Right lobe of liver (tissue), 4 donors: ENCODE measurements around the gene MAD2L1BP.

Experiments used
- CTCF ChIP-seq, 4 donors: fragments of 200-600 bp in 3 of 4; fragments of 450-650 bp in 1 of 4; IDR thresholded peaks; one replicate each; pipeline versions ENCODE4 v1.5.1 to v1.8.0; 2016 to 2022; ENCODE audit warnings: antibody characterized with exemption in 4 of 4, mild to moderate bottlenecking in 2 of 4
- POLR2A ChIP-seq: fragments of 450-650 bp; IDR thresholded peaks from one replicate; pipeline ENCODE4 v1.6.1; 2017; ENCODE audit warnings: antibody characterized with exemption, mild to moderate bottlenecking
- donor health status: DM: no; HTN: no; CAD: no.
- donor health status: DM: no; HTN: no; CAD: no.
- donor health status: DM: no; HTN: yes; CAD: no.

- TF ChIP-seq POLR2A = no peak
- no peak for TF ChIP-seq CTCF (IDR thresholded peaks at IDR 0.05)
These were observed 26.2 kb upstream of the MAD2L1BP start for GRCh38 chr6:43609402-43609801.
